Breast epithelium (tissue), 3 donors: ENCODE data around the gene DKK3.

Experiments
- POLR2A ChIP-seq: fragments of 450-650 bp; IDR thresholded peaks from one replicate; pipeline ENCODE4 v1.6.1; 2016; ENCODE audit warnings: antibody characterized with exemption, mild to moderate bottlenecking, moderate library complexity
- POLR2AphosphoS5 ChIP-seq, 3 donors: sonication (generic); formaldehyde crosslinking; IDR thresholded peaks; one replicate each; pipeline ENCODE4 v1.6.1; 2017; ENCODE audit warnings: antibody characterized with exemption in 3 of 3
- TF ChIP-seq, protein P1 (sequence below), 3 donors: fragments of 450-650 bp; IDR thresholded peaks; one replicate each; pipeline ENCODE4 v1.5.1; 2016 to 2017; ENCODE audit warnings: antibody characterized with exemption in 3 of 3, mild to moderate bottlenecking in 3 of 3, moderate library complexity in 3 of 3

DNA sequence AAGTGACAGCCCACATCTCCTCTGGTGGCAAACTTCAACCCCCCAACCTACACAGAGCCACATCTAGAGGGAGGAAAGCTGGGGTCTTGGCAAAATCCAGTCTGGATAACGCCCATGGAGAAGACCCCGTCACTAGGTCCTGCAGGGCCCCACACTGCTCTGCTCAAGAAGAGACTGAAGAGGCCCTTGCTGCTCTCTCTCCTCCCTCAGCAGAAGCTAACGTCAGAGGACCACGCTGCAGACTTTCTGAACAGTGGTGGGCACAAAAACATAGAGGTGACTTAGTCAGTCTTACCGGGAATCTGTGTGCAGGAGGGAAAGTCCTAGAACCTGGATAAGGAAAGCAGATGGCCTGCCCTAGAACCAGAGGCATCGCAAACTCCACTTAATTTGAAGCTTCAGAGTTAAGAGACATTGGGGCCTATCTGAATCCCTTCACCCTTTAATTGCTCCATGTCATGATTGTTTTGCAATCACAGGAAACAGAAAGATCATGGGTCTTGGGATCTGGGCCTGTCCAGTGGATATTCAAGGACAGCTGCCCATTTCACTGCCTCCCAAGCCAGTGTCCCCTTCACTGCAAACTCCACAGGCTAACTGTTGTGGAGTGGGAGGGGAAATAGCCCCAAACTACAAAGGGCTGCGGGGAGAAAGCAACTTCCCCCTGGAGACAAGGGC lies 1.7 kb downstream of the DKK3 start:
- TF ChIP-seq POLR2AphosphoS5 (IDR thresholded peaks at IDR 0.05): no peak
- TF ChIP-seq, protein P1, sequence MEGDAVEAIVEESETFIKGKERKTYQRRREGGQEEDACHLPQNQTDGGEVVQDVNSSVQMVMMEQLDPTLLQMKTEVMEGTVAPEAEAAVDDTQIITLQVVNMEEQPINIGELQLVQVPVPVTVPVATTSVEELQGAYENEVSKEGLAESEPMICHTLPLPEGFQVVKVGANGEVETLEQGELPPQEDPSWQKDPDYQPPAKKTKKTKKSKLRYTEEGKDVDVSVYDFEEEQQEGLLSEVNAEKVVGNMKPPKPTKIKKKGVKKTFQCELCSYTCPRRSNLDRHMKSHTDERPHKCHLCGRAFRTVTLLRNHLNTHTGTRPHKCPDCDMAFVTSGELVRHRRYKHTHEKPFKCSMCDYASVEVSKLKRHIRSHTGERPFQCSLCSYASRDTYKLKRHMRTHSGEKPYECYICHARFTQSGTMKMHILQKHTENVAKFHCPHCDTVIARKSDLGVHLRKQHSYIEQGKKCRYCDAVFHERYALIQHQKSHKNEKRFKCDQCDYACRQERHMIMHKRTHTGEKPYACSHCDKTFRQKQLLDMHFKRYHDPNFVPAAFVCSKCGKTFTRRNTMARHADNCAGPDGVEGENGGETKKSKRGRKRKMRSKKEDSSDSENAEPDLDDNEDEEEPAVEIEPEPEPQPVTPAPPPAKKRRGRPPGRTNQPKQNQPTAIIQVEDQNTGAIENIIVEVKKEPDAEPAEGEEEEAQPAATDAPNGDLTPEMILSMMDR (IDR thresholded peaks at IDR 0.05): no peak
- TF ChIP-seq POLR2A: no peak
